Activated CD8-positive, alpha-beta memory T cell treated with anti-CD3 and anti-CD28 coated beads for 36 hours (primary cell): ENCODE data around the gene GATA3. TPM values are rescaled to one million over a fixed set of nuclear protein-coding genes. Genes with fewer than 3 reads are reported as not detected.

Experiments used
- CTCF ChIA-PET: fragments of 350-600 bp; sonication (Branson Sonifier 250); formaldehyde crosslinking; loops from one replicate; lab custom pipeline; 2021; ENCODE audit warnings: antibody characterized with exemption; lab: Charles Lee
- POLR2A ChIA-PET: fragments of 350-600 bp; sonication (Branson Sonifier 250); formaldehyde crosslinking; loops from one replicate; lab custom pipeline; 2021; ENCODE audit warnings: antibody characterized with exemption; lab: Charles Lee
- total RNA-seq, 2 experiments: library from RNA; stranded (reverse); gene quantifications; one replicate each; pipeline ENCODE4 v1.2.3, GENCODE V29; 2021

GATA3 gene
- total RNA-seq, 2 experiments from 2014 or later: 31.1 to 32.9 TPM

- ChIA-PET POLR2A (no interaction called here), CTCF (no interaction called here)
These were observed 51.4 kb downstream of the GATA3 start for GRCh38 chr10:8105932-8106331.

- CTCF ChIA-PET: no interaction called here
- POLR2A ChIA-PET: interaction anchor here (1.1 kb wide), 1 partner anchor 192 kb away, joined by 3 read pairs; no protein-coding TSS in a partner anchor
These were observed 57.9 kb downstream of the GATA3 start for GRCh38 chr10:8112230-8112905.

GRCh38 chr10:8112942-8113442, 58.5 kb downstream of the GATA3 start:
- ChIA-PET CTCF (no interaction called here), POLR2A (interaction anchor here (1.1 kb wide), 1 partner anchor 192 kb away, joined by 3 read pairs; no protein-coding TSS in a partner anchor)

GRCh38 chr10:8113616-8114015, 59.1 kb downstream of the GATA3 start:
- ChIA-PET CTCF (no interaction called here), POLR2A (no interaction called here)

- ChIA-PET CTCF (interaction anchor here (0.5 kb wide), 1 partner anchor 216 kb away, joined by 6 read pairs; no protein-coding TSS in a partner anchor), POLR2A (no interaction called here)
These were observed 60.5 kb downstream of the GATA3 start for GRCh38 chr10:8114741-8115617.

GRCh38 chr10:8115618-8115980, 61.1 kb downstream of the GATA3 start:
- ChIA-PET POLR2A (no interaction called here), CTCF (no interaction called here)

GRCh38 chr10:8116474-8116873, 62.0 kb downstream of the GATA3 start:
- CTCF ChIA-PET: no interaction called here
- POLR2A ChIA-PET: no interaction called here

- POLR2A ChIA-PET: no interaction called here
These were observed 62.5 kb downstream of the GATA3 start for GRCh38 chr10:8116926-8117493.

GRCh38 chr10:8121201-8121890, 66.9 kb downstream of the GATA3 start:
- POLR2A ChIA-PET: no interaction called here
- CTCF ChIA-PET: no interaction called here

More at GRCh38 chr10:8116926-8117493, 62.5 kb downstream of the GATA3 start:
- CTCF ChIA-PET: no interaction called here

- ChIA-PET POLR2A (no interaction called here), CTCF (no interaction called here)
These were observed 68.3 kb downstream of the GATA3 start for GRCh38 chr10:8122611-8123369.

GRCh38 chr10:8124436-8124835, 69.9 kb downstream of the GATA3 start:
- CTCF ChIA-PET: no interaction called here
- POLR2A ChIA-PET: no interaction called here

Other genes with a start within 250 kb of the GATA3 start
- gene TAF3, start 236.2 kb upstream of the GATA3 start, total RNA-seq: 10 to 100 TPM; 19.4 to 20.3 TPM